HAP-1 (cell line): Measurements from ENCODE around the gene HYCC1.

Source experiments
- DNase-seq, 2 experiments: peaks; one replicate each; pipeline ENCODE4 v3.0.0-alpha.2; 2016 to 2020; ENCODE audit warnings: low spot score in 2 of 2
- H3K27me3 ChIP-seq: fragments of 250-450 bp; sonication (Bioruptor Pico); 2 replicates; pipeline ENCODE4 v1.5.1; 2020; ENCODE audit warnings: low read depth, mild to moderate bottlenecking, moderate library complexity
- H3K36me3 ChIP-seq: fragments of 250-450 bp; sonication (Bioruptor Pico); replicated peaks from 2 replicates; pipeline ENCODE4 v1.5.1; 2020; ENCODE audit warnings: mild to moderate bottlenecking
- H3K4me1 ChIP-seq: fragments of 250-450 bp; sonication (Bioruptor Pico); 2 replicates; pipeline ENCODE4 v1.5.1; 2020; ENCODE audit warnings: mild to moderate bottlenecking
- H3K4me3 ChIP-seq: fragments of 250-450 bp; sonication (Bioruptor Pico); 2 replicates; pipeline ENCODE4 v1.5.1; 2020; ENCODE audit warnings: mild to moderate bottlenecking, moderate library complexity
- H3K9me3 ChIP-seq: fragments of 250-450 bp; sonication (Bioruptor Pico); 2 replicates; pipeline ENCODE4 v1.5.1; 2020; ENCODE audit warnings: mild to moderate bottlenecking, moderate library complexity
- in situ Hi-C: fragments of 300-500 bp; cut with MboI; formaldehyde crosslinking; loops from 3 replicates; pipeline ENCODE4 v1.14.3; 2020; ENCODE audit warnings: low sequenced_read_pairs, inconsistent platforms, mixed read lengths

HYCC1 gene

DNA sequence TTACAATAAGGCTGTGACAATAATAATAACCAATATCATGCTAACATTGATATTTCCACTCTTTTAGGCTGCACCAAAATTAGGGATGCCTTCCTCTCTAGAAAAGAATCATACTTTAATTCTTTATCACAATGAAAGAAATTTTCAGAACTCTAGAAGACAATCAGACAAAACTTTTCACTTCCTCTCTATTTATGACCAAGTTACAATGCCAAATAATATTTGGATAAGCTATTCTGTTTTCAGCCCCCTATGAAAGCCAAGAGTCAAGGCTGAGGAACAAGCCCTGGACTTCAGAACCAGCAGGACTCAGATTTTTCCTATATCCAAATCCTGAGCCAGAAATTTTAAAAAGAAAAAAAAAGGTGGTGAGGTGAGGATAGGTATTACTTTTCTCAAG is 4.6 kb downstream of the HYCC1 start:
- H3K27me3 ChIP-seq = no peaks in the 10 kb centered on the region
- no peaks in the 10 kb centered on the region for H3K36me3 ChIP-seq
- no peaks in the 10 kb centered on the region for H3K9me3 ChIP-seq
- DNase-seq = no peak
- H3K4me3 ChIP-seq = no peak overlapping the region
- H3K4me1 ChIP-seq = peaks cover 55% of the 10 kb centered on the region
- in situ Hi-C loops = no loop called here

DNA sequence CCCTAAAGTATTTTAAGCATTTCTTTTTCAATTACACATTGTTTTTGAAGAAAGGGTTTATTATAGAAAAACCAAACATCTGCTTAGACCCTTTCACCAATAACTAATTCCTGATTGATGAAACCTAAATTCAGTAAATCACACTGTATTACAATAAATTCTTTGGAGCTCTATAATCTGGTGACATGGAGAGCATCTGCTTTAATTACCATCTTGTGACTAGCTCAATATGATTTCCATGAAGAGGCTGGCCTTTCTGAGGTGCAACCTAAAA is 9.7 kb downstream of the HYCC1 start:
- in situ Hi-C loops = no loop called here
- H3K4me1 ChIP-seq = peaks cover 69% of the 10 kb centered on the region
- no peaks in the 10 kb centered on the region for H3K27me3 ChIP-seq
- H3K4me3 ChIP-seq = no peak overlapping the region
- H3K9me3 ChIP-seq = no peaks in the 10 kb centered on the region
- no peaks in the 10 kb centered on the region for H3K36me3 ChIP-seq
- peak in 1 of 2 experiments; percentile 72 for DNase-seq

- no peaks in the 10 kb centered on the region for H3K36me3 ChIP-seq
- peaks cover 66% of the 10 kb centered on the region for H3K4me1 ChIP-seq
- no peak overlapping the region for H3K4me3 ChIP-seq
- peak in 1 of 2 experiments; percentile 59 for DNase-seq
- in situ Hi-C loops = no loop called here
- no peaks in the 10 kb centered on the region for H3K27me3 ChIP-seq
- H3K9me3 ChIP-seq = no peaks in the 10 kb centered on the region
Measured at GRCh38 chr7:23003505-23004246, 10.3 kb downstream of the HYCC1 start.

GRCh38 chr7:23002698-23003097 is 11.2 kb downstream of the HYCC1 start:
- Histone ChIP-seq H3K27me3 (no peaks in the 10 kb centered on the region), H3K4me1 (peaks cover 58% of the 10 kb centered on the region), H3K36me3 (no peaks in the 10 kb centered on the region), H3K9me3 (no peaks in the 10 kb centered on the region), H3K4me3 (no peak overlapping the region)
- no peak for DNase-seq
- in situ Hi-C loops = no loop called here

- DNase-seq = no peak
- no peak overlapping the region for H3K4me3 ChIP-seq
Measured at GRCh38 chr7:23001610-23002009, 12.3 kb downstream of the HYCC1 start.

GRCh38 chr7:23000597-23001360 is 13.2 kb downstream of the HYCC1 start:
- in situ Hi-C loops = no loop called here
- Histone ChIP-seq H3K27me3 (no peaks in the 10 kb centered on the region), H3K9me3 (no peaks in the 10 kb centered on the region), H3K4me3 (no peak overlapping the region), H3K36me3 (no peaks in the 10 kb centered on the region), H3K4me1 (peaks cover 62% of the 10 kb centered on the region)
- peak; percentile 30 to 63 for DNase-seq

More at GRCh38 chr7:23001610-23002009, 12.3 kb downstream of the HYCC1 start:
- H3K9me3 ChIP-seq = no peaks in the 10 kb centered on the region
- H3K36me3 ChIP-seq = no peaks in the 10 kb centered on the region
- no peaks in the 10 kb centered on the region for H3K27me3 ChIP-seq
- in situ Hi-C loops = no loop called here
- peaks cover 60% of the 10 kb centered on the region for H3K4me1 ChIP-seq

DNA sequence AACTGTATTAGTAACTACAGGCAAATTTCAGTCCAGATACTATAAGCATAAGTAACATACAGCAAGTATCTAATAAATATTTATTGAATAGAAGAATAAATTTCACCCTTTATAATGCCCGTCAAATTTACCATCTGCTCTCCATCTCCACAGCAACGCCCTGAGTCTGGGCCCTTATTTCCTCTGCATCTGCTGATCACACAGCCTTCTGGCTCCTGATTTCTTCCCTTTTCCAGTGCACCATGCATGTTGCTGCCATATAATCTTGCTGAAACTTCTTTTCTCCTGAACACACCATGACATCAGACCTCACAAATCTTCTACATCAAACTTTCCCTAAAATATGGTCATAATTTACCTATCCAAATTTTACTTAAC is 15.4 kb downstream of the HYCC1 start:
- Histone ChIP-seq H3K27me3 (no peaks in the 10 kb centered on the region), H3K4me3 (no peak overlapping the region), H3K9me3 (no peaks in the 10 kb centered on the region), H3K4me1 (peaks cover 41% of the 10 kb centered on the region), H3K36me3 (no peaks in the 10 kb centered on the region)
- no peak for DNase-seq
- in situ Hi-C loops = no loop called here

GRCh38 chr7:22997871-22998518 is 15.9 kb downstream of the HYCC1 start:
- no peak for DNase-seq
- H3K4me1 ChIP-seq = peaks cover 40% of the 10 kb centered on the region
- H3K9me3 ChIP-seq = no peaks in the 10 kb centered on the region
- in situ Hi-C loops = no loop called here
- no peak overlapping the region for H3K4me3 ChIP-seq
- no peaks in the 10 kb centered on the region for H3K27me3 ChIP-seq
- no peaks in the 10 kb centered on the region for H3K36me3 ChIP-seq

GRCh38 chr7:22996470-22996869 is 17.5 kb downstream of the HYCC1 start:
- DNase-seq = no peak
- Histone ChIP-seq H3K36me3 (no peaks in the 10 kb centered on the region), H3K4me3 (no peak overlapping the region), H3K9me3 (no peaks in the 10 kb centered on the region), H3K27me3 (no peaks in the 10 kb centered on the region), H3K4me1 (peaks cover 42% of the 10 kb centered on the region)
- in situ Hi-C loops = no loop called here

DNA sequence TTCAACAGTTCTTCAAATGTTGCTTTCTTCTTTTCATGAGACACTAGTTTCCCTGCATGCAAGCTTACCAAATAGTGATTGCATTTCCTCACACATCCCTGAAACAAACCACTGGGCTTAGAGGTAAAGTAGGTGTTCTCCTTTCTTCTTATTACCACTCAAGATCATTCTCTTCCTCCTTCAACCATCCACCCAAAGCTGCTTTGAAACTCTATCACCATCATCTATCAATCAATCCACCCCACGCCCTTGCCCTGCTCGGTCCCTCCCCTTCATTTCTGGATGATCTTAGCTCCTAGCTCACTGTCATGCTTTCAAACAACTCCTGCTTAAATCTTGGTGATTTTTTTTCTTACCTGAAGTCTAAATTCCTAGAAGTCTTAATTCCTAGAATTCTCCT is 18.9 kb downstream of the HYCC1 start:
- Histone ChIP-seq H3K27me3 (no peaks in the 10 kb centered on the region), H3K9me3 (no peaks in the 10 kb centered on the region), H3K36me3 (no peaks in the 10 kb centered on the region), H3K4me1 (peaks cover 35% of the 10 kb centered on the region), H3K4me3 (no peak overlapping the region)
- DNase-seq = no peak
- in situ Hi-C loops = no loop called here

DNA sequence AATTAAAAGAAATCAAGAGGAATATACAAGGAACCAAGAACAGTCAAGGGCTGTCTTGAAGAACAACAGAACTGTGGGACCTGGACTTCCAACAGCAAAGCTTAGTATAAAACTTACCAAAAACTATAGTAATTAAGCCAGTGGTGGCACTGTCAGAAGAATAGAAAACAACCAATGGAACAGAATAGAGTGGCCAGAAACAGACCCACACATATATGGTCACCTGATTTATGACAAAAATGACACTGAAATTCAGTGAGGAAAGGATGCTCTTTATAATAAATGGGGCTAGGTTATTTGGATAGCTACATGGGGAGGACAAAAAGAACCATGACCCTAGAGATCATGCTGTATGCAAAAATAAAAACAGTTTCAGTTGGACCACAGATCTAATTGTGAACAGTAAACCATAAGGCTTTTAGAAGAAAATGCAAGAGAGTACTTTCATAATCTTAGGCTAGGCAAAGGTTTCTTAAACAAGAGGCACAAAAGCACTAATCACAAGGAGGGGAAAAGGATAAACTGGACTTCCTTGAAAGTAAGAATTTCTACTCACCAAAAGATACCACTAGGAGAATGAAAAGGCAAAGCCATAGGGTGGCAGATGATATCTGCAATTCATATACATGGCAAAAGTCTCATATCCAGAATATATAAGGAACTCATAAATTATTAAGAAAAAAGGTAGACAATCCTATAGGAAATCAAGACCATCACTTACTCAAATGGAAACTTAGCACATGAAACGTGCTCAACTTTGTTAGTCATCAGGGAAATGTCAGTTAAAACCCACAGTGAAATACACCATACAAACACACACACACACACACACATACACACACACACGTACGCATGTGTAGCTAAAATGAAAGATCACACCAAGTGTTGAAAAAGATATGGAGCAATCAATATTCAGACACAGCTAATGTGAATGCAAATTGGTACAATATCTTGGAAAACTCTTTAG is 20.8 kb downstream of the HYCC1 start:
- no peaks in the 10 kb centered on the region for H3K36me3 ChIP-seq
- peaks cover 38% of the 10 kb centered on the region for H3K4me1 ChIP-seq
- DNase-seq = no peak
- H3K9me3 ChIP-seq = no peaks in the 10 kb centered on the region
- H3K4me3 ChIP-seq = no peak overlapping the region
- H3K27me3 ChIP-seq = no peaks in the 10 kb centered on the region
- in situ Hi-C loops = no loop called here

DNA sequence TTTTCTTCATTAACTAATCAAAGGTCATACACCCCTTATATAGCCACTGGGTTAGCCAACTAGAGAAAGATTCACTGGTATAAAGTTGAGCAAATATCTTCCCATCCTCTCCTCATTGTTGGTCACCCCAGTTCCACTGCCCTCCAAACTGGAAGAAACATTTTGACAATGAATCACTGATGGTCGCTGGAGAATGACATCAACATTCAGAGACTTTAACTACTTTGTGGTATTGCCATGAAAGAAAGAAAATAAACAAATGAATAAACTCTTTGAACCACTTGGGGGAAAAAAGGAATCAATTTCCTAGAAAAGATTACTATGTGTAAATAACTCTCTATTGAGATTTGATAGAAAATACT is 23.4 kb downstream of the HYCC1 start:
- H3K27me3 ChIP-seq = no peaks in the 10 kb centered on the region
- peaks cover 4% of the 10 kb centered on the region; the same call in 1 of the 2 replicates for H3K36me3 ChIP-seq
- in situ Hi-C loops = no loop called here
- H3K4me3 ChIP-seq = no peak overlapping the region
- no peak for DNase-seq
- peaks cover 34% of the 10 kb centered on the region for H3K4me1 ChIP-seq
- no peaks in the 10 kb centered on the region for H3K9me3 ChIP-seq
